Measurements from ENCODE around the gene SPHK1. TPM values are rescaled to one million over a fixed set of nuclear protein-coding genes. Genes with fewer than 3 reads are reported as not detected.

The SPHK1 gene, protein sequence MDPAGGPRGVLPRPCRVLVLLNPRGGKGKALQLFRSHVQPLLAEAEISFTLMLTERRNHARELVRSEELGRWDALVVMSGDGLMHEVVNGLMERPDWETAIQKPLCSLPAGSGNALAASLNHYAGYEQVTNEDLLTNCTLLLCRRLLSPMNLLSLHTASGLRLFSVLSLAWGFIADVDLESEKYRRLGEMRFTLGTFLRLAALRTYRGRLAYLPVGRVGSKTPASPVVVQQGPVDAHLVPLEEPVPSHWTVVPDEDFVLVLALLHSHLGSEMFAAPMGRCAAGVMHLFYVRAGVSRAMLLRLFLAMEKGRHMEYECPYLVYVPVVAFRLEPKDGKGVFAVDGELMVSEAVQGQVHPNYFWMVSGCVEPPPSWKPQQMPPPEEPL
- 15.2 TPM in 2 replicates for total RNA-seq
- long read RNA-seq, partial matches to known transcripts: 1 of 2 reads
- long read RNA-seq, other reads (novel, unspliced or antisense): 1 of 2 reads

DNA sequence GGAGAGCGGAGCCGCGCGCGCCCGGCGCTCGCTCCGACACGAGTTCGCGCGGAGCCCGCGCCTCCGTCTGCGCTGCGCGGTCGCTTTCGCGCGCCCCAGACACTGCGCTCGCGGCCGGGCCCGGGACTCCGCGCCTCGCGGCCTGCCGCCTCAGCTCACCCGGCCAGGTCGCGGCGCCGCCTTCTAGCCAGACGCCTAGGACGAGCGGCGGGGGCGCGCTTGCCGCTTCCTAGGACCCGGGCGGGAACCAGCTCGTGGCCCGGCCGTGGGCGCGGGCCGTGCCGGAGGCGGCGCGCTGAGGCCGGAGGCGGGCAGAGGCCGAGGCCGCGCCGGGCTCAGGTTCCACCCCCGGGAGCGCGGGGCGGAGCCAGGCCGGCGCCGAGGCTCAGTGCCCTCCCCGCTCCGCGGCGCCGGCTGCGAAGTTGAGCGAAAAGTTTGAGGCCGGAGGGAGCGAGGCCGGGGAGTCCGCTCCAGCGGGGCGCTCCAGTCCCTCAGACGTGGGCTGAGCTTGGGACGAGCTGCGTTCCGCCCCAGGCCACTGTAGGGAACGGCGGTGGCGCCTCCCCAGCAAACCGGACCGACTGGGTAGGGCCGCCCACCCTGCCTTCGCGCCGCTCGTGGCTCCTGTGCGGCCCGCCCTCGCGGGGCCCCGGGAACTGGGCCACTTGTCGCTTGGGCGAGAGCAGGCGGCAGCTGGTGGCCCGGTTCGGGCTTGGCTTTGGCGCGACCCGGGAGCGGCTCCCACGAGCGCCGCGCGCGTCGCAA is at the start of gene SPHK1:
Gene SPHK1, plus strand, starts transcription at position 388 of the 765 bp plus-strand sequence. CDS start 1,036 bp downstream, outside the sequence.
- Mint-ChIP-seq H3K4me1 (ENCODE audit: unreplicated experiment) (peaks cover 21% of the 10 kb centered on the region), H3K27ac (ENCODE audit: unreplicated experiment) (peak within 1 kb of the TSS; percentile 73), H3K36me3 (ENCODE audit: unreplicated experiment) (no peaks in the 10 kb centered on the region), H3K4me3 (ENCODE audit: unreplicated experiment) (peak within 1 kb of the TSS; percentile 84), H3K9me3 (ENCODE audit: unreplicated experiment) (no peaks in the 10 kb centered on the region), H3K27me3 (ENCODE audit: unreplicated experiment) (no peaks in the 10 kb centered on the region)
- peak; percentile 88 for DNase-seq (ENCODE audit: extremely low spot score, unreplicated experiment)
- TF ChIP-seq CTCF (IDR thresholded peaks at IDR 0.05): no peak

- no peak for TF ChIP-seq CTCF (IDR thresholded peaks at IDR 0.05)
- Mint-ChIP-seq H3K9me3 (ENCODE audit: unreplicated experiment) (no peaks in the 10 kb centered on the region), H3K36me3 (ENCODE audit: unreplicated experiment) (peaks cover 21% of the 10 kb centered on the region), H3K4me1 (ENCODE audit: unreplicated experiment) (peaks cover 24% of the 10 kb centered on the region), H3K4me3 (ENCODE audit: unreplicated experiment) (no peak overlapping the region), H3K27ac (ENCODE audit: unreplicated experiment) (no peak overlapping the region), H3K27me3 (ENCODE audit: unreplicated experiment) (no peaks in the 10 kb centered on the region)
- DNase-seq (ENCODE audit: extremely low spot score, unreplicated experiment): no peak
Observed at GRCh38 chr17:76335716-76336381, 48.6 kb upstream of the SPHK1 start.

DNA sequence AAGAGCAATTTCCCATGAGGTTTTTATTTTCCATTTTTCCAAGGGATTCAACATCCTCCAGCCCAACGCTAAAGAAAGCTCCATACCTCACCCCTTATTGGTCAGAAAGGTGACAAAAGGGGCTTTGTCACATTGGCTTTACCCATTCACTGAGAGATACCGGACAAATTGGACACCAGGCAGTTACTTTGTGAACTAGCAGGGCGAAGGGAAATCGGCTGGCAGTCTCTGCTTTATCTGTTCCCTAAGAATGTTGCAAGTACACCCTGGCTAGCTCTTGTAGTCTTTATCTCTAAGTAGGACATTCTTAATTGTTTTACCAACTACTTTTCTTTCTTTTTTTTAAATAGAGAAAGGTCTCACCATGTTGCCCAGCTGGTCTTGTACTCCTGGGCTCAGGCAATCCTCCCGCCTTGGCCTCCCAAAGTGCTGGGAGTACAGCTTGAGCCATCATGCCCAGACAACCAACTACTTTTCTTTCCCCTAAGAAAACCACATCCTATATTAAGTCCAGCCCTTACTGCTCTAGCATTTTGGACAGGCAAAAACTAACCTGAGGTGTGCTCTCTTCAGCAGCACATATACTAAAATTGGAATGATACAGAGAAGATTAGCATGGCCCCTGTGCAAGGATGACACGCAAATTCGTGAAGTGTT is 47.5 kb upstream of the SPHK1 start:
- Mint-ChIP-seq H3K27me3 (ENCODE audit: unreplicated experiment) (no peaks in the 10 kb centered on the region), H3K36me3 (ENCODE audit: unreplicated experiment) (peaks cover 20% of the 10 kb centered on the region), H3K4me3 (ENCODE audit: unreplicated experiment) (no peak overlapping the region), H3K27ac (ENCODE audit: unreplicated experiment) (peak overlapping the region; percentile 19), H3K4me1 (ENCODE audit: unreplicated experiment) (peaks cover 24% of the 10 kb centered on the region), H3K9me3 (ENCODE audit: unreplicated experiment) (no peaks in the 10 kb centered on the region)
- no peak for TF ChIP-seq CTCF (IDR thresholded peaks at IDR 0.05)
- DNase-seq (ENCODE audit: extremely low spot score, unreplicated experiment): no peak

DNA sequence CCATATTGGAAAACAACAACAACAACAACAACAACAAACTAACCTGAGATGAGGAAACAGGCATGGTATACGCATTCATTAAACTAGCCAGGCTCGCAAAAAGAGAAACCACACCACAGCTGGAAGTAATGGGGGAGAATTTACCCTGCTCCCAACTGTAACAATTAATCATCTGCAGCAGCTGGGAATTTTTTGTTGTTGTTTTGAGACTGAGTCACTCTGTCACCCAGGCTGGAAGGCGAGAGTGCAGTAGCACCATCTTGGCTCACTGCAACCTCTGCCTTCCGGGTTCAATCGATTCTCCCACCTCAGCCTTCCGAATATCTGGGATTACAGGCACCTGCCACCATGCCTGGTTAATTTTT is 47.0 kb upstream of the SPHK1 start:
- TF ChIP-seq CTCF (IDR thresholded peaks at IDR 0.05): no peak
- DNase-seq (ENCODE audit: extremely low spot score, unreplicated experiment): no peak

More for the DNA sequence above, 47.0 kb upstream of the SPHK1 start:
- H3K9me3 Mint-ChIP-seq (ENCODE audit: unreplicated experiment): no peaks in the 10 kb centered on the region
- no peaks in the 10 kb centered on the region for H3K27me3 Mint-ChIP-seq (ENCODE audit: unreplicated experiment)
- H3K27ac Mint-ChIP-seq (ENCODE audit: unreplicated experiment): no peak overlapping the region
- H3K4me3 Mint-ChIP-seq (ENCODE audit: unreplicated experiment): no peak overlapping the region
- H3K36me3 Mint-ChIP-seq (ENCODE audit: unreplicated experiment): peaks cover 24% of the 10 kb centered on the region
- peaks cover 24% of the 10 kb centered on the region for H3K4me1 Mint-ChIP-seq (ENCODE audit: unreplicated experiment)

Measured in osteocyte (in vitro differentiated cells).